Subcutaneous abdominal adipose tissue (tissue), 5 donors: ENCODE data around the gene MYPOP.

Source experiments
- H3K27ac ChIP-seq: one replicate; pipeline ENCODE4 v1.7.0; 2013; ENCODE audit warnings: low read depth, mild to moderate bottlenecking, inconsistent platforms, low read length, moderate library complexity
- H3K27me3 ChIP-seq, 5 donors: one replicate each; pipeline ENCODE4 v1.7.0; 2013; ENCODE audit warnings: low read length in 5 of 5, inconsistent platforms in 1 of 5; ENCODE audit not compliant: control insufficient read depth in 5 of 5, insufficient read depth in 4 of 5
- H3K36me3 ChIP-seq, 5 donors: one replicate each; pipeline ENCODE4 v1.7.0; 2013; ENCODE audit warnings: low read length in 5 of 5; ENCODE audit not compliant: control insufficient read depth in 5 of 5, insufficient read depth in 5 of 5
- H3K4me1 ChIP-seq, 5 donors: one replicate each; pipeline ENCODE4 v1.7.0; 2013; ENCODE audit warnings: low read length in 5 of 5, mild to moderate bottlenecking in 3 of 5, moderate library complexity in 1 of 5; ENCODE audit not compliant: control insufficient read depth in 5 of 5, insufficient read depth in 5 of 5
- H3K4me3 ChIP-seq, 5 donors: one replicate each; pipeline ENCODE4 v1.7.0; 2013; ENCODE audit warnings: low read length in 5 of 5, low read depth in 1 of 5
- H3K9ac ChIP-seq, 5 donors: one replicate each; pipeline ENCODE4 v1.7.0; 2013; ENCODE audit warnings: low read length in 5 of 5, mild to moderate bottlenecking in 4 of 5, moderate library complexity in 3 of 5
- H3K9me3 ChIP-seq, 5 donors: one replicate each; pipeline ENCODE4 v1.7.0; 2013; ENCODE audit warnings: low read length in 5 of 5; ENCODE audit not compliant: control insufficient read depth in 5 of 5
- donor health status: healthy.
- donor health status: healthy.
- donor health status: healthy.
- donor health status: healthy.
- donor health status: healthy.

The MYPOP gene

GRCh38 chr19:45884682-45885555, 17.5 kb downstream of the MYPOP start:
- Histone ChIP-seq H3K27ac (peak overlapping the region; percentile 92), H3K4me1 (peaks cover 3 to 44% (median 42%) of the 10 kb centered on the region in 5 donors), H3K36me3 (peaks cover 0 to 10% (median 3%) of the 10 kb centered on the region in 5 donors), H3K9me3 (no peaks in the 10 kb centered on the region), H3K27me3 (no peaks in the 10 kb centered on the region), H3K4me3 (peak overlapping the region in 4 of 5 donors; percentile 76 to 89 (median 82)), H3K9ac (peak overlapping the region in 4 of 5 donors; percentile 83 to 95 (median 86))

GRCh38 chr19:45883881-45884681, 18.3 kb downstream of the MYPOP start:
- no peak overlapping the region for H3K27ac ChIP-seq
- H3K4me3 ChIP-seq, result peak overlapping the region in 1 of 5 donors; percentile 30
- H3K9ac ChIP-seq, result no peak overlapping the region
- peaks cover 3 to 44% (median 42%) of the 10 kb centered on the region in 5 donors for H3K4me1 ChIP-seq
- H3K36me3 ChIP-seq, result peaks cover 0 to 10% (median 3%) of the 10 kb centered on the region in 5 donors
- no peaks in the 10 kb centered on the region for H3K9me3 ChIP-seq
- H3K27me3 ChIP-seq, result no peaks in the 10 kb centered on the region

GRCh38 chr19:45883586-45883880, 18.9 kb downstream of the MYPOP start:
- Histone ChIP-seq H3K9ac (no peak overlapping the region), H3K4me3 (peak overlapping the region in 1 of 5 donors; percentile 30)

GRCh38 chr19:45882652-45883585, 19.5 kb downstream of the MYPOP start:
- peaks cover 0 to 3% (median 0%) of the 10 kb centered on the region in 5 donors for H3K27me3 ChIP-seq
- H3K9me3 ChIP-seq, result no peaks in the 10 kb centered on the region
- peak overlapping the region in 4 of 5 donors; percentile 8 to 57 (median 28) for H3K4me3 ChIP-seq
- peaks cover 3 to 44% (median 42%) of the 10 kb centered on the region in 5 donors for H3K4me1 ChIP-seq
- peaks cover 0 to 10% (median 3%) of the 10 kb centered on the region in 5 donors for H3K36me3 ChIP-seq
- H3K27ac ChIP-seq, result no peak overlapping the region
- H3K9ac ChIP-seq, result peak overlapping the region in 2 of 5 donors; percentile 40 to 64

More at GRCh38 chr19:45883586-45883880, 18.9 kb downstream of the MYPOP start:
- H3K9me3 ChIP-seq, result no peaks in the 10 kb centered on the region
- H3K27me3 ChIP-seq, result peaks cover 0 to under 1% (median 0%) of the 10 kb centered on the region in 5 donors
- no peak overlapping the region for H3K27ac ChIP-seq
- peaks cover 3 to 44% (median 42%) of the 10 kb centered on the region in 5 donors for H3K4me1 ChIP-seq
- peaks cover 0 to 10% (median 3%) of the 10 kb centered on the region in 5 donors for H3K36me3 ChIP-seq

- peaks cover 3 to 45% (median 42%) of the 10 kb centered on the region in 5 donors for H3K4me1 ChIP-seq
- H3K27me3 ChIP-seq, result peaks cover 0 to 8% (median 3%) of the 10 kb centered on the region in 5 donors
- peaks cover 0 to 10% (median 3%) of the 10 kb centered on the region in 5 donors for H3K36me3 ChIP-seq
- H3K4me3 ChIP-seq, result no peak overlapping the region
- no peaks in the 10 kb centered on the region for H3K9me3 ChIP-seq
- no peak overlapping the region for H3K9ac ChIP-seq
- no peak overlapping the region for H3K27ac ChIP-seq
Measured at GRCh38 chr19:45881909-45882528, 20.4 kb downstream of the MYPOP start.

- Histone ChIP-seq H3K27ac (no peak overlapping the region), H3K36me3 (peaks cover 0 to 10% (median 3%) of the 10 kb centered on the region in 5 donors), H3K4me3 (no peak overlapping the region), H3K9ac (no peak overlapping the region), H3K4me1 (peaks cover 3 to 45% (median 43%) of the 10 kb centered on the region in 5 donors), H3K27me3 (peaks cover 0 to 8% (median 3%) of the 10 kb centered on the region in 5 donors), H3K9me3 (no peaks in the 10 kb centered on the region)
Measured at GRCh38 chr19:45881082-45881908, 21.1 kb downstream of the MYPOP start.

GRCh38 chr19:45879971-45880370, 22.4 kb downstream of the MYPOP start:
- peaks cover 0 to 8% (median 3%) of the 10 kb centered on the region in 5 donors for H3K27me3 ChIP-seq
- no peaks in the 10 kb centered on the region for H3K9me3 ChIP-seq
- no peak overlapping the region for H3K4me3 ChIP-seq
- H3K36me3 ChIP-seq, result peaks cover 0 to 10% (median 3%) of the 10 kb centered on the region in 5 donors
- H3K9ac ChIP-seq, result no peak overlapping the region
- no peak overlapping the region for H3K27ac ChIP-seq
- H3K4me1 ChIP-seq, result peaks cover 3 to 38% (median 37%) of the 10 kb centered on the region in 5 donors

GRCh38 chr19:45879055-45879454, 23.4 kb downstream of the MYPOP start:
- H3K27ac ChIP-seq, result no peak overlapping the region
- H3K9ac ChIP-seq, result no peak overlapping the region
- no peak overlapping the region for H3K4me3 ChIP-seq
- no peaks in the 10 kb centered on the region for H3K9me3 ChIP-seq
- peaks cover 0 to 29% (median 28%) of the 10 kb centered on the region in 5 donors for H3K4me1 ChIP-seq
- H3K27me3 ChIP-seq, result peaks cover 0 to 8% (median 3%) of the 10 kb centered on the region in 5 donors
- H3K36me3 ChIP-seq, result peaks cover 0 to 2% (median 0%) of the 10 kb centered on the region in 5 donors
